Measurements from ENCODE around the gene CABP7. TPM values are rescaled to one million over a fixed set of nuclear protein-coding genes. Genes with fewer than 3 reads are reported as not detected.

Gene CABP7
- total and polyA plus RNA-seq, 2 of the 13 experiments (the other 11 are each of a cell fraction or from before 2014, with no cell fraction given), result 0.08 TPM; not detected in 1

DNA sequence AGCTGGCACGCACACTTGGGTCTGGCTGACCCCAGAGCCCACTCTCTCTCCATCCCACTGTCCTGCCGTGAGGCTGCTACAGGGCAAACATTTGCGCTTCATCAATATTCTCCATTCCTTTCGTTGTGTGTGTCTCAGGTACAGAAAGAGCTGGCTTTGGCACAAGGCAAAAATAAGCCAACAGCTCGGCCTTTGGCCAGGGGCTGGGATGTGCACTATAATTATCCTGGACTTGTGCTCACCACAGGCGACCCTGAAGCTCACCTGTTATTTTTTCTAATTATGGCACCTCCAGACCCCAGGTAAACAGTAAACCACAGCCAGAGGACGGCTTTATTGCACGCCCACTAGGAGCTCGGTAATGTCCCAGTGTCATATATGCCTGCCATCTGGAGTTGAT, 36.1 kb downstream of the CABP7 start:
- 91% methylated on average over 8 of the region's 9 CpGs for WGBS (ENCODE audit: low lambda C conversion rate)
- no peak for TF ChIP-seq ZNF235 (CRISPR knock-in tag; IDR thresholded peaks at IDR 0.05; ENCODE audit: borderline replicate concordance)
- TF ChIP-seq RXRB (CRISPR knock-in tag; IDR thresholded peaks at IDR 0.05; ENCODE audit: borderline replicate concordance), result no peak
- no peak for TF ChIP-seq HOXA7 (CRISPR knock-in tag; IDR thresholded peaks at IDR 0.05)
- TF ChIP-seq ZNF772 (CRISPR knock-in tag; IDR thresholded peaks at IDR 0.05), result no peak
- TF ChIP-seq MYNN (CRISPR knock-in tag; IDR thresholded peaks at IDR 0.05; ENCODE audit: low read depth), result no peak
- TF ChIP-seq TGIF2 (CRISPR knock-in tag; IDR thresholded peaks at IDR 0.05), result no peak
- TF ChIP-seq, protein P1, sequence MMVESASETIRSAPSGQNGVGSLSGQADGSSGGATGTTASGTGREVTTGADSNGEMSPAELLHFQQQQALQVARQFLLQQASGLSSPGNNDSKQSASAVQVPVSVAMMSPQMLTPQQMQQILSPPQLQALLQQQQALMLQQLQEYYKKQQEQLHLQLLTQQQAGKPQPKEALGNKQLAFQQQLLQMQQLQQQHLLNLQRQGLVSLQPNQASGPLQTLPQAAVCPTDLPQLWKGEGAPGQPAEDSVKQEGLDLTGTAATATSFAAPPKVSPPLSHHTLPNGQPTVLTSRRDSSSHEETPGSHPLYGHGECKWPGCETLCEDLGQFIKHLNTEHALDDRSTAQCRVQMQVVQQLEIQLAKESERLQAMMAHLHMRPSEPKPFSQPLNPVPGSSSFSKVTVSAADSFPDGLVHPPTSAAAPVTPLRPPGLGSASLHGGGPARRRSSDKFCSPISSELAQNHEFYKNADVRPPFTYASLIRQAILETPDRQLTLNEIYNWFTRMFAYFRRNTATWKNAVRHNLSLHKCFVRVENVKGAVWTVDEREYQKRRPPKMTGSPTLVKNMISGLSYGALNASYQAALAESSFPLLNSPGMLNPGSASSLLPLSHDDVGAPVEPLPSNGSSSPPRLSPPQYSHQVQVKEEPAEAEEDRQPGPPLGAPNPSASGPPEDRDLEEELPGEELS (CRISPR knock-in tag; IDR thresholded peaks at IDR 0.05), result no peak
- TF ChIP-seq, protein P2, sequence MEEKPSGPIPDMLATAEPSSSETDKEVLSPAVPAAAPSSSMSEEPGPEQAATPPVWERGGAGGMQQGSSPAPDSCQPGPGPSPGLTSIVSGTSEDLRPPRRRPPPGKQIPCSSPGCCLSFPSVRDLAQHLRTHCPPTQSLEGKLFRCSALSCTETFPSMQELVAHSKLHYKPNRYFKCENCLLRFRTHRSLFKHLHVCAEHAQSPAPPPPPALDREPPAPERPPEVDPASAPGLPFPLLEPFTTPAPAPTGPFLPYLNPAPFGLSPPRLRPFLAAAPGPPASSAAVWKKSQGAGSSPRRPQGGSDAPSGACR (CRISPR knock-in tag; IDR thresholded peaks at IDR 0.05), result no peak
- TF ChIP-seq ZNF616 (CRISPR knock-in tag; IDR thresholded peaks at IDR 0.05; ENCODE audit: low read depth), result no peak
- TF ChIP-seq PHF21A (CRISPR knock-in tag; IDR thresholded peaks at IDR 0.05), result no peak
- no peak for TF ChIP-seq ZNF180 (CRISPR knock-in tag; IDR thresholded peaks at IDR 0.05; ENCODE audit: borderline replicate concordance, low read depth)
- TF ChIP-seq NR2F6 (IDR thresholded peaks at IDR 0.05), result no peak
- no peak for TF ChIP-seq NR2F6 (CRISPR knock-in tag; IDR thresholded peaks at IDR 0.05)
- TF ChIP-seq GATAD2A (CRISPR knock-in tag; IDR thresholded peaks at IDR 0.05), result no peak
- no peak for TF ChIP-seq SMAD1 (CRISPR knock-in tag; IDR thresholded peaks at IDR 0.05; ENCODE audit: borderline replicate concordance, low read depth)
- TF ChIP-seq, protein P3, sequence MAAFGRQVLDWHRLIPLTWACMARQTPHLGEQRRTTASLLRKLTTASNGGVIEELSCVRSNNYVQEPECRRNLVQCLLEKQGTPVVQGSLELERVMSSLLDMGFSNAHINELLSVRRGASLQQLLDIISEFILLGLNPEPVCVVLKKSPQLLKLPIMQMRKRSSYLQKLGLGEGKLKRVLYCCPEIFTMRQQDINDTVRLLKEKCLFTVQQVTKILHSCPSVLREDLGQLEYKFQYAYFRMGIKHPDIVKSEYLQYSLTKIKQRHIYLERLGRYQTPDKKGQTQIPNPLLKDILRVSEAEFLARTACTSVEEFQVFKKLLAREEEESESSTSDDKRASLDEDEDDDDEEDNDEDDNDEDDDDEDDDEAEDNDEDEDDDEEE (CRISPR knock-in tag; IDR thresholded peaks at IDR 0.05), result no peak
- TF ChIP-seq ATM (IDR thresholded peaks at IDR 0.05; ENCODE audit: borderline replicate concordance), result no peak
- CTCF ChIA-PET (ENCODE audit: low intra/inter-chr PET ratio, low total read pairs), result no interaction called here
- no TSS peak for BruUV-seq (replicated peaks)
- DNase-seq (ENCODE audit: low spot score) (no peak), ATAC-seq (no peak), FAIRE-seq (no peak)
- POLR2A ChIA-PET, result interaction anchor here (0.8 to 1.2 kb wide), 2 partner anchors 10 to 11 kb away, joined by 3 read pairs; partner anchors contain the start of genes UQCR10 and ZMAT5
- H3K27ac ChIP-seq (ENCODE audit: extremely low read length, insufficient read depth, low read length), result no peak overlapping the region
- H2AFZ ChIP-seq (ENCODE audit: low read length), result no peak overlapping the region
- no peaks in the 10 kb centered on the region for H3K27me3 ChIP-seq (ENCODE audit: control insufficient read depth in 1 of 2, insufficient read depth in 2 of 2, low read length in 2 of 2)
- H3K36me3 ChIP-seq (replicated peaks in 1 of 2; ENCODE audit: control insufficient read depth in 1 of 2, insufficient read depth in 2 of 2, low read length in 2 of 2), result no peaks in the 10 kb centered on the region
- in situ Hi-C loops (cut with HindIII; ENCODE audit: extremely low pct_ligation_motif_present, low pct_unique_long_range_greater_than_20kb), result no loop called here
- no peaks in the 10 kb centered on the region for H3K79me2 ChIP-seq (ENCODE audit: insufficient read depth, low read length)
- H3K9me3 ChIP-seq (ENCODE audit: low read length), result no peaks in the 10 kb centered on the region
- no peak overlapping the region for H3K4me3 ChIP-seq (replicated peaks in 1 of 3; ENCODE audit: insufficient read depth in 1 of 3, low read depth in 2 of 3, low read length in 3 of 3)
- H3K4me1 ChIP-seq (ENCODE audit: insufficient read depth, low read length), result 0 out of 2 replicates have a peak, but pooled peaks cover 7% of the 10 kb centered on the region
- no peaks in the 10 kb centered on the region for H4K20me1 ChIP-seq (ENCODE audit: insufficient read depth, low read length)
- no peak overlapping the region for H3K4me2 ChIP-seq (ENCODE audit: low read depth, low read length)
- intact Hi-C loops (cut with micrococcal nuclease; ENCODE audit: unreplicated experiment), result loop anchor here (5.0 kb wide), 1 partner anchor 249 kb away; no protein-coding TSS in a partner anchor
- no peak overlapping the region for H3K9ac ChIP-seq (ENCODE audit: insufficient read depth, low read depth, low read length)
